NB4 (cell line): ENCODE data around the gene GABRB3.

Experiments used
- CTCF ChIP-seq: IDR thresholded peaks from one replicate; pipeline ENCODE4 v1.5.1; 2012; ENCODE audit warnings: low read depth, low read length
- POLR2A ChIP-seq: IDR thresholded peaks from 2 replicates; pipeline ENCODE4 v1.6.1; 2011; ENCODE audit warnings: mild to moderate bottlenecking; ENCODE audit not compliant: insufficient read length; ENCODE audit errors: extremely low read depth
- TF ChIP-seq, protein P1 (sequence below): IDR thresholded peaks from 2 replicates; pipeline ENCODE4 v1.6.1; 2011; ENCODE audit warnings: low read depth, low read length

DNA sequence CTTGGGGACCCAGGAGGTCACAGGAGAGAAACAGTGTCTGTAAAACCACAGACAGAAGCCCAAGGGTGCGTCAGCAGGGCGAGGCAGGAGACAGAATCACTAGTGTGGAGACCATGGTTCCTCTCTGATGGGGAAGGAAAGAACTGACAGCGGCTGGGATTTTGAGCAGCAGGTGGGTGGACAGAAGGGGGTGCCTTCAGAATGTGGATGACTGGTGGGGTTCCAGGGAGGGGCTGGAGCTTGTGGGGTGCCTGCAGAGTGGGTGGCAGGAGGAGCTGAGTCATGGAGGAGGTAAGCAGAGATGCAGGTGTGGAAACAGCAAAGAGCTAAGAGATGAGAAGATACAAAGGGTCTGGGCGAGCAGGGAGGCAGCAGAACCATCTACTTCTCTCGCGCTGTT is 124.2 kb downstream of the GABRB3 start:
- TF ChIP-seq CTCF (no peak), POLR2A (no peak)
- TF ChIP-seq, protein P1, sequence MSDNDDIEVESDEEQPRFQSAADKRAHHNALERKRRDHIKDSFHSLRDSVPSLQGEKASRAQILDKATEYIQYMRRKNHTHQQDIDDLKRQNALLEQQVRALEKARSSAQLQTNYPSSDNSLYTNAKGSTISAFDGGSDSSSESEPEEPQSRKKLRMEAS = no peak
